H9 (cell line): ENCODE results near the gene GGPS1. TPM values are rescaled to one million over a fixed set of nuclear protein-coding genes. Genes with fewer than 3 reads are reported as not detected.

Experiments used
- DNase-seq: peaks from one replicate; pipeline ENCODE4 v3.0.0-alpha.2; 2017
- H2AFZ ChIP-seq: one replicate; pipeline ENCODE4 v1.6.1; 2013; ENCODE audit warnings: mild to moderate bottlenecking, low read length, control low read depth, moderate library complexity
- H2AK5ac ChIP-seq: 2 replicates; pipeline ENCODE4 v1.6.1; 2013; ENCODE audit warnings: low read length, control low read depth, mixed read lengths; ENCODE audit not compliant: insufficient read length
- H2BK120ac ChIP-seq: one replicate; pipeline ENCODE4 v1.6.1; 2013; ENCODE audit warnings: low read depth, mild to moderate bottlenecking, low read length, control low read depth, inconsistent platforms; ENCODE audit not compliant: poor library complexity, severe bottlenecking
- H2BK12ac ChIP-seq: 2 replicates; pipeline ENCODE4 v1.6.1; 2013; ENCODE audit warnings: low read length, control low read depth, mixed read lengths, low read depth; ENCODE audit not compliant: insufficient read length
- H2BK15ac ChIP-seq: 2 replicates; pipeline ENCODE4 v1.6.1; 2013; ENCODE audit warnings: low read depth, low read length, control low read depth
- H2BK20ac ChIP-seq: one replicate; pipeline ENCODE4 v1.6.1; 2013; ENCODE audit warnings: low read depth, mild to moderate bottlenecking, low read length, control low read depth, inconsistent platforms; ENCODE audit not compliant: poor library complexity, severe bottlenecking
- H2BK5ac ChIP-seq: 2 replicates; pipeline ENCODE4 v1.6.1; 2013; ENCODE audit warnings: low read length, control low read depth, mixed read lengths; ENCODE audit not compliant: insufficient read length
- H3K14ac ChIP-seq: 2 replicates; pipeline ENCODE4 v1.6.1; 2013; ENCODE audit warnings: low read length, control low read depth; ENCODE audit not compliant: insufficient read depth
- H3K18ac ChIP-seq: 2 replicates; pipeline ENCODE4 v1.6.1; 2013; ENCODE audit warnings: low read depth, mild to moderate bottlenecking, mixed read lengths, low read length, control low read depth; ENCODE audit not compliant: insufficient read length
- H3K23ac ChIP-seq: 2 replicates; pipeline ENCODE4 v1.6.1; 2013; ENCODE audit warnings: low read length, control low read depth, mixed read lengths, low read depth; ENCODE audit not compliant: insufficient read length
- H3K23me2 ChIP-seq: 2 replicates; pipeline ENCODE4 v1.6.1; 2013; ENCODE audit warnings: low read depth, mild to moderate bottlenecking, mixed read lengths, low read length, control low read depth; ENCODE audit not compliant: insufficient read length, poor library complexity, severe bottlenecking
- H3K27ac ChIP-seq: 2 replicates; pipeline ENCODE4 v1.5.1; 2013; ENCODE audit warnings: low read length, control low read depth, mixed read lengths, low read depth; ENCODE audit not compliant: insufficient read length
- H3K27me3 ChIP-seq: 2 replicates; pipeline ENCODE4 v1.6.1; 2013; ENCODE audit warnings: low read length, control low read depth, inconsistent platforms; ENCODE audit not compliant: insufficient read depth
- H3K4ac ChIP-seq: 2 replicates; pipeline ENCODE4 v1.6.1; 2013; ENCODE audit warnings: low read depth, mild to moderate bottlenecking, control low read depth, inconsistent platforms, low read length, moderate library complexity
- H3K4me1 ChIP-seq: 2 replicates; pipeline ENCODE4 v1.6.1; 2013; ENCODE audit warnings: low read length, control low read depth, inconsistent platforms; ENCODE audit not compliant: insufficient read depth
- H3K4me2 ChIP-seq: 2 replicates; pipeline ENCODE4 v1.6.1; 2013; ENCODE audit warnings: low read length, control low read depth, mixed read lengths; ENCODE audit not compliant: insufficient read length, insufficient read depth
- H3K56ac ChIP-seq: 2 replicates; pipeline ENCODE4 v1.6.1; 2013; ENCODE audit warnings: low read depth, mild to moderate bottlenecking, mixed read lengths, low read length, control low read depth; ENCODE audit not compliant: insufficient read length
- H3K79me1 ChIP-seq: 2 replicates; pipeline ENCODE4 v1.6.1; 2013; ENCODE audit warnings: low read depth, mild to moderate bottlenecking, moderate library complexity, low read length, control low read depth, inconsistent platforms; ENCODE audit not compliant: insufficient read depth, poor library complexity, severe bottlenecking
- H3K79me2 ChIP-seq: 2 replicates; pipeline ENCODE4 v1.6.1; 2013; ENCODE audit warnings: low read length, control low read depth, inconsistent platforms; ENCODE audit not compliant: insufficient read depth
- H3K9ac ChIP-seq: 2 replicates; pipeline ENCODE4 v1.6.1; 2013; ENCODE audit warnings: low read length, control low read depth, mixed read lengths; ENCODE audit not compliant: insufficient read length; ENCODE audit errors: extremely low read depth
- H3K9me3 ChIP-seq: one replicate; pipeline ENCODE4 v1.6.1; 2013; ENCODE audit warnings: low read depth, low read length, inconsistent platforms; ENCODE audit not compliant: control insufficient read depth
- H3T11ph ChIP-seq: one replicate; pipeline ENCODE4 v1.6.1; 2013; ENCODE audit warnings: mild to moderate bottlenecking, low read length, control low read depth, inconsistent platforms
- H4K20me1 ChIP-seq: one replicate; pipeline ENCODE4 v1.6.1; 2013; ENCODE audit not compliant: control insufficient read depth, insufficient read length, insufficient read depth
- H4K5ac ChIP-seq: 2 replicates; pipeline ENCODE4 v1.6.1; 2013; ENCODE audit warnings: low read depth, mild to moderate bottlenecking, mixed read lengths, low read length, control low read depth; ENCODE audit not compliant: insufficient read length
- H4K8ac ChIP-seq: replicated peaks from 2 replicates; pipeline ENCODE4 v1.6.1; 2013; ENCODE audit warnings: low read length, control low read depth, mixed read lengths, low read depth; ENCODE audit not compliant: insufficient read length
- H4K91ac ChIP-seq: 2 replicates; pipeline ENCODE4 v1.6.1; 2013; ENCODE audit warnings: low read depth, mild to moderate bottlenecking, moderate library complexity, mixed read lengths, low read length, control low read depth; ENCODE audit not compliant: insufficient read length
- H3K27ac Mint-ChIP-seq, 3 experiments: 2 replicates in 2 of 3; 3 replicates in 1 of 3; pipeline ENCODE4 v1.8.0; 2020 to 2021; ENCODE audit warnings: mixed read lengths in 3 of 3, mild to moderate bottlenecking in 1 of 3, moderate library complexity in 1 of 3
- H3K27me3 Mint-ChIP-seq: 2 replicates; pipeline ENCODE4 v1.8.0; 2021; ENCODE audit warnings: low read depth, mild to moderate bottlenecking, moderate library complexity, mixed read lengths
- H3K36me3 Mint-ChIP-seq, 3 experiments: 2 replicates in 2 of 3; 3 replicates in 1 of 3; pipeline ENCODE4 v1.8.0; 2020 to 2021; ENCODE audit warnings: low read depth in 3 of 3, mixed read lengths in 3 of 3; ENCODE audit not compliant: insufficient read depth in 1 of 3
- H3K4me1 Mint-ChIP-seq, 2 experiments: 2 replicates each; pipeline ENCODE4 v1.8.0; 2020; ENCODE audit warnings: mixed read lengths in 2 of 2
- H3K4me3 Mint-ChIP-seq, 2 experiments: 2 replicates in 1 of 2; 3 replicates in 1 of 2; pipeline ENCODE4 v1.8.0; 2020 to 2021; ENCODE audit warnings: mild to moderate bottlenecking in 2 of 2, mixed read lengths in 2 of 2, moderate library complexity in 1 of 2
- H3K9me3 Mint-ChIP-seq, 2 experiments: 2 replicates in 1 of 2; 3 replicates in 1 of 2; pipeline ENCODE4 v1.8.0; 2020; ENCODE audit warnings: mild to moderate bottlenecking in 2 of 2, mixed read lengths in 2 of 2, moderate library complexity in 1 of 2
- CTCF ChIP-seq: fragments of 200-600 bp; sonication (generic); conservative IDR thresholded peaks from 3 replicates; pipeline ENCODE4 v1.8.0; 2021; ENCODE audit warnings: antibody characterized with exemption, mild to moderate bottlenecking
- WGBS: extraction: QIAGEN DNeasy Blood & Tissue Kit; methylation state at CpG from one replicate; pipeline ENCODE4 v1.1.7; 2013; ENCODE audit warnings: missing lambda C conversion rate, low lambda C conversion rate, mixed read lengths; ENCODE audit not compliant: insufficient read length; ENCODE audit errors: extremely low coverage; 5-methylcytosine and 5-hydroxymethylcytosine counted together
- total RNA-seq: library from RNA; stranded (reverse); gene quantifications from 2 replicates; pipeline ENCODE4 v1.2.1, GENCODE V29; 2021

Gene GGPS1
- total RNA-seq, 1 experiment from 2014 or later = 44.7 TPM

- no peak overlapping the region for H3K14ac ChIP-seq
These were observed 40.1 kb downstream of the GGPS1 start for GRCh38 chr1:235368428-235368827.

More at GRCh38 chr1:235368428-235368827, 40.1 kb downstream of the GGPS1 start:
- Histone ChIP-seq H3K9ac (peak overlapping the region; percentile 74), H2BK12ac (no peak overlapping the region), H3K27ac (no peak overlapping the region), H3K56ac (no peak overlapping the region), H4K8ac (no peak overlapping the region), H4K5ac (no peak overlapping the region), H2AFZ (no peak overlapping the region), H3K23me2 (no peaks in the 10 kb centered on the region), H3K18ac (no peak overlapping the region), H3K23ac (no peak overlapping the region), H4K91ac (no peak overlapping the region), H3K79me2 (peaks cover 7% of the 10 kb centered on the region; the same call in 1 of the 2 replicates), H3K79me1 (peaks cover 3% of the 10 kb centered on the region), H2BK15ac (no peak overlapping the region), H3K4me2 (peak overlapping the region; percentile 57), H3K4ac (no peak overlapping the region), H2BK120ac (no peak overlapping the region), H3T11ph (no peak overlapping the region), H3K4me1 (no peaks in the 10 kb centered on the region; the same call in 1 of the 2 replicates), H3K9me3 (no peaks in the 10 kb centered on the region), H2BK20ac (no peak overlapping the region), H2BK5ac (no peak overlapping the region), H4K20me1 (no peaks in the 10 kb centered on the region), H3K27me3 (no peaks in the 10 kb centered on the region), H2AK5ac (no peak overlapping the region)
- DNase-seq = no peak
- H3K27me3 Mint-ChIP-seq = no peaks in the 10 kb centered on the region
- TF ChIP-seq CTCF = no peak
- H3K9me3 Mint-ChIP-seq = no peaks in the 10 kb centered on the region
- peaks cover 15 to 16% of the 10 kb centered on the region in 2 experiments for H3K4me1 Mint-ChIP-seq
- WGBS = no CpG with 5 or more reads among the region's 5 CpGs
- H3K27ac Mint-ChIP-seq = peak overlapping the region in 1 of 3 experiments; percentile 70; a peak in 2 of 7 replicates
- peak overlapping the region; percentile 92 to 96 for H3K4me3 Mint-ChIP-seq
- H3K36me3 Mint-ChIP-seq = peaks cover 10 to 24% (median 14%) of the 10 kb centered on the region in 3 experiments; a peak in 6 of 7 replicates
